H1 (cell line): ENCODE data around the gene PEAK1. TPM values are rescaled to one million over a fixed set of nuclear protein-coding genes. Genes with fewer than 3 reads are reported as not detected.

Experiments
- ATF2 ChIP-seq: IDR thresholded peaks from 2 replicates; pipeline ENCODE4 v1.6.1; 2012; ENCODE audit warnings: low read length, inconsistent platforms
- SP4 ChIP-seq: IDR thresholded peaks from 2 replicates; pipeline ENCODE4 v1.6.1; 2012; ENCODE audit warnings: low read length, inconsistent platforms
- polyA plus RNA-seq, 7 experiments: library from polyadenylated mRNA; depleted of rRNA in 3 of 7; stranded (reverse) in 5 of 7; unstranded in 2 of 7; fragments of >200 nt in 5 of 7; fragments of 200-250 nt in 2 of 7; gene quantifications; 1 replicate in 5 of 7; 2 replicates in 1 of 7; 4 replicates in 1 of 7; pipeline versions ENCODE4 v1.2.1 to v1.2.3, GENCODE V29; 2011 to 2013; ENCODE audit warnings: missing spikeins in 2 of 7, mixed read lengths in 2 of 7
- total RNA-seq: library from RNA; stranded (reverse); fragmentation: NEBNext Ultra II Directional; extraction: Animal tissue kit (Norgen Biotek cat#: 25700); gene quantifications from 2 replicates; pipeline ENCODE4 v1.2.1, GENCODE V29; 2021

The PEAK1 gene
- total and polyA plus RNA-seq, 2 of the 8 experiments (the other 6 are each of a cell fraction or from before 2014, with no cell fraction given): 8.8 to 44.8 TPM

- TF ChIP-seq ATF2 (no peak), SP4 (no peak)
Measured at GRCh38 chr15:77346245-77347036, 73.5 kb downstream of the PEAK1 start (continued).
